ENCODE measurements around the gene ILF3. TPM values are rescaled to one million over a fixed set of nuclear protein-coding genes. Genes with fewer than 3 reads are reported as not detected.

The ILF3 gene
- total RNA-seq, 2 experiments from 2014 or later = 464 to 491 TPM

DNA sequence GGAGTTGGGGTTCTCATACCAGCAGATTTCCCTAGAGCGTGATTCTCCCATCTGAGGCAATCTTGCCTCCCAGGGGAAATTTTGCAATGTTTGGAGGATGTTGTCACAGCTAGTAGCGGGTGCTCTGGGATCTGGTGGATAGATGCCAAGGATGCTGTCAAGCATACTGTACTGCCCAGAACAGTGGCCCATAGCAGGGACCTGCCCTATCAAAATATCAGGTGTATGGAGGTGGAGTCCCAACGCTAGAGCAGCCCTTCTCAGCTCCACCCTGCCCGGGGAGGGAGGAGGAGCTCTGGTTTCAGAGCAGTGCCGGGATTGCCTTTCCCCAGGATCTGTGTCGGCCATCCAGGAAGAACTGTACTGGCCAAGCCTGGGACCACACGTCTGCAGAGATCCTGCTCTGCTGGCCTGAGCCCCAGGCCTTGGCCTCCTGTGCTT is 36.2 kb downstream of the ILF3 start:
- TF ChIP-seq, protein P1, sequence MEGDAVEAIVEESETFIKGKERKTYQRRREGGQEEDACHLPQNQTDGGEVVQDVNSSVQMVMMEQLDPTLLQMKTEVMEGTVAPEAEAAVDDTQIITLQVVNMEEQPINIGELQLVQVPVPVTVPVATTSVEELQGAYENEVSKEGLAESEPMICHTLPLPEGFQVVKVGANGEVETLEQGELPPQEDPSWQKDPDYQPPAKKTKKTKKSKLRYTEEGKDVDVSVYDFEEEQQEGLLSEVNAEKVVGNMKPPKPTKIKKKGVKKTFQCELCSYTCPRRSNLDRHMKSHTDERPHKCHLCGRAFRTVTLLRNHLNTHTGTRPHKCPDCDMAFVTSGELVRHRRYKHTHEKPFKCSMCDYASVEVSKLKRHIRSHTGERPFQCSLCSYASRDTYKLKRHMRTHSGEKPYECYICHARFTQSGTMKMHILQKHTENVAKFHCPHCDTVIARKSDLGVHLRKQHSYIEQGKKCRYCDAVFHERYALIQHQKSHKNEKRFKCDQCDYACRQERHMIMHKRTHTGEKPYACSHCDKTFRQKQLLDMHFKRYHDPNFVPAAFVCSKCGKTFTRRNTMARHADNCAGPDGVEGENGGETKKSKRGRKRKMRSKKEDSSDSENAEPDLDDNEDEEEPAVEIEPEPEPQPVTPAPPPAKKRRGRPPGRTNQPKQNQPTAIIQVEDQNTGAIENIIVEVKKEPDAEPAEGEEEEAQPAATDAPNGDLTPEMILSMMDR (IDR thresholded peaks at IDR 0.05) = no peak
- H3K9me3 ChIP-seq (ENCODE audit: control insufficient read depth in 1 of 2, insufficient read depth in 1 of 2, low read length in 2 of 2) = no peaks in the 10 kb centered on the region
- Mint-ChIP-seq H3K4me1 (ENCODE audit: low read depth) (peaks cover 3% of the 10 kb centered on the region), H3K4me3 (no peak overlapping the region), H3K27ac (no peak overlapping the region), H3K27me3 (no peaks in the 10 kb centered on the region), H3K36me3 (ENCODE audit: low read depth) (peaks cover 65% of the 10 kb centered on the region), H3K9me3 (no peaks in the 10 kb centered on the region)
- no peaks in the 10 kb centered on the region for H3K27me3 ChIP-seq (ENCODE audit: control insufficient read depth in 1 of 2, insufficient read depth in 2 of 2, low read length in 2 of 2)
- ATAC-seq (ENCODE audit: poor library complexity) (no peak), DNase-seq (no peak)
- peaks cover 5% of the 10 kb centered on the region for H3K4me1 ChIP-seq (ENCODE audit: insufficient read depth, low read length)
- POLR2A ChIA-PET = interaction anchor here (0.8 kb wide), 1 partner anchor 125 kb away, joined by 3 read pairs; the partner anchor contains the start of gene KRI1
- intact Hi-C loops (cut with DNase I, micrococcal nuclease) = no loop called here
- CTCF ChIA-PET = interaction anchor here (1.3 kb wide), 1 partner anchor 11 kb away, joined by 3 read pairs; the partner anchor contains the start of gene QTRT1
- H3K36me3 ChIP-seq (ENCODE audit: insufficient read depth, low read length) = peaks cover 69% of the 10 kb centered on the region
- no peak overlapping the region for H3K27ac ChIP-seq (ENCODE audit: low read depth in 1 of 2, low read length in 2 of 2)
- H3K4me3 ChIP-seq (ENCODE audit: low read length) = no peak overlapping the region

DNA sequence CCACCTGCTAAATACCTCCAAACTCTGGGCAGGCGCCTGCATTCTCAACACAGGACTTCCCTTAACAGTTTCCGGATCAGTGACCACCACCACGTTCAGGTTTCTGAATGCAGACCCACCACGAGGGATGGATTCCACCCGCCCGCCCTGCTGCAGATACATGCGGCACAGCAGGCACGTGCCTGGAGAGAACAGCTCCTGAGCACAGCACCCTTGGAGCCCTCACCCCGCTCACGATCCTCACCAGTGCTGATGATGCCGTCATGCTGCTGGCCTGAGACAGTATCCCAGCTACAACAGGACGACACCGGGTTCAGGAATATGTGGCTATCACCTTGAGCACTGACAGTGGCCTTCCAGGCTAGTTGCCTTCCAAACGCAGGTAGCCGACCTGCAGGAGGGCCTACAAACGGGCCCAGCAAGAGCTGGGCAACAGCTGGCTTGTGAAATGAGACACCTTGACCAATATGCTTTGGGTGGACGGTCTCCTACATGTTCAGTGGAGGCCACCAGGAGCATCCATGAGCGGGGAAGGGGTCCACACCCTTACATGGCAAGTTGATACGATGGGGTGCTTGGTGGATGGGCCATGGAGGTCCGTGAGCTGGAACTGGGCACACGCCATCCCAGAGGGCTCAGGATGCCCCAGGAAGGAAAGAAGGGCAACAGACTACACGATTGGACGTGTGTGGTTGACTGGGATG is 37.2 kb downstream of the ILF3 start:
- peaks cover 12% of the 10 kb centered on the region for H3K4me1 Mint-ChIP-seq (ENCODE audit: low read depth)
- TF ChIP-seq, protein P1 (IDR thresholded peaks at IDR 0.05) = no peak
- Histone ChIP-seq H3K4me1 (ENCODE audit: insufficient read depth, low read length) (peaks cover 14% of the 10 kb centered on the region), H3K27me3 (ENCODE audit: control insufficient read depth in 1 of 2, insufficient read depth in 2 of 2, low read length in 2 of 2) (peaks cover 0 to 2% of the 10 kb centered on the region in 2 experiments), H3K27ac (ENCODE audit: low read depth in 1 of 2, low read length in 2 of 2) (no peak overlapping the region), H3K9me3 (ENCODE audit: control insufficient read depth in 1 of 2, insufficient read depth in 1 of 2, low read length in 2 of 2) (no peaks in the 10 kb centered on the region), H3K36me3 (ENCODE audit: insufficient read depth, low read length) (peaks cover 61% of the 10 kb centered on the region), H3K4me3 (ENCODE audit: low read length) (no peak overlapping the region)
- no peak overlapping the region for H3K4me3 Mint-ChIP-seq
- no peaks in the 10 kb centered on the region for H3K9me3 Mint-ChIP-seq
- H3K27ac Mint-ChIP-seq = peak overlapping the region; percentile 53
- ATAC-seq (ENCODE audit: poor library complexity) (no peak), DNase-seq (no peak)
- ChIA-PET CTCF (no interaction called here), POLR2A (no interaction called here)
- intact Hi-C loops (cut with DNase I, micrococcal nuclease) = no loop called here
- peaks cover 6% of the 10 kb centered on the region for H3K27me3 Mint-ChIP-seq
- H3K36me3 Mint-ChIP-seq (ENCODE audit: low read depth) = peaks cover 61% of the 10 kb centered on the region

DNA sequence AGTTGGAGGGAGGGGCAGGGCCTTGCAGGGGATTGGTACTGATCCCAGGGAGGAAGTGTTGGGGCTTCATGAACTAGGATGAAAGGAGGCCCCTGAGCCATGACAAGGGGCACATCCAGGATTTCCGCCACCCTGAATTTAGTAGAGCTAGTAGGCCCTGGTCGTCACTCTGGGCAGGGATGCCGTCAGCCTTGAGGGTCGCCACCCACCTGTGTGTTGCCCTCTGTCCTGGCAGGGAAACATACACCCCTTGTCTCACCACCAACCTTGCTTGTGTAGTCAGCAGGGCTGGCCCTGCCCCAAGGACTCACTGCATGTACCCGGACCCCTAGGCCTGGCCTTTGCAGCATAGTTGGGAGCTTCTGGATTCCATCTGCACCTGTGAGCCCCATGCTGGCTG is 37.7 kb downstream of the ILF3 start:
- peaks cover 0 to 3% of the 10 kb centered on the region in 2 experiments for H3K27me3 ChIP-seq (ENCODE audit: control insufficient read depth in 1 of 2, insufficient read depth in 2 of 2, low read length in 2 of 2)
- no peaks in the 10 kb centered on the region for H3K9me3 Mint-ChIP-seq
- peak overlapping the region; percentile 53 for H3K27ac Mint-ChIP-seq
- intact Hi-C loops (cut with DNase I, micrococcal nuclease) = no loop called here
- CTCF ChIA-PET = no interaction called here
- TF ChIP-seq, protein P1 (IDR thresholded peaks at IDR 0.05) = no peak
- DNase-seq (no peak), ATAC-seq (ENCODE audit: poor library complexity) (no peak)
- H3K4me3 Mint-ChIP-seq = no peak overlapping the region
- H3K9me3 ChIP-seq (ENCODE audit: control insufficient read depth in 1 of 2, insufficient read depth in 1 of 2, low read length in 2 of 2) = no peaks in the 10 kb centered on the region
- no peak overlapping the region for H3K27ac ChIP-seq (ENCODE audit: low read depth in 1 of 2, low read length in 2 of 2)
- peaks cover 14% of the 10 kb centered on the region for H3K4me1 ChIP-seq (ENCODE audit: insufficient read depth, low read length)
- peaks cover 56% of the 10 kb centered on the region for H3K36me3 Mint-ChIP-seq (ENCODE audit: low read depth)
- H3K4me1 Mint-ChIP-seq (ENCODE audit: low read depth) = peaks cover 16% of the 10 kb centered on the region
- no peak overlapping the region for H3K4me3 ChIP-seq (ENCODE audit: low read length)
- POLR2A ChIA-PET = no interaction called here
- H3K27me3 Mint-ChIP-seq = peaks cover 9% of the 10 kb centered on the region
- peaks cover 56% of the 10 kb centered on the region for H3K36me3 ChIP-seq (ENCODE audit: insufficient read depth, low read length)

All from CD4-positive, alpha-beta T cell (primary cell).